IgD-negative memory B cell (primary cell): ENCODE results near the gene FCRL6. TPM values are rescaled to one million over a fixed set of nuclear protein-coding genes. Genes with fewer than 3 reads are reported as not detected.

ENCODE experiments used
- H3K27ac Mint-ChIP-seq, 3 donors: one replicate each; pipeline ENCODE4 v1.8.0; 2020 to 2022; ENCODE audit warnings: mild to moderate bottlenecking in 3 of 3, mixed read lengths in 3 of 3, moderate library complexity in 1 of 3
- H3K27me3 Mint-ChIP-seq: one replicate; pipeline ENCODE4 v1.8.0; 2021; ENCODE audit warnings: mixed read lengths
- H3K36me3 Mint-ChIP-seq: one replicate; pipeline ENCODE4 v1.8.0; 2020; ENCODE audit warnings: mild to moderate bottlenecking, mixed read lengths
- H3K4me1 Mint-ChIP-seq, 3 donors: one replicate each; pipeline ENCODE4 v1.8.0; 2020 to 2022; ENCODE audit warnings: mixed read lengths in 3 of 3, mild to moderate bottlenecking in 1 of 3
- H3K4me3 Mint-ChIP-seq, 4 donors: one replicate each; pipeline ENCODE4 v1.8.0; 2020 to 2022; ENCODE audit warnings: mild to moderate bottlenecking in 4 of 4, mixed read lengths in 4 of 4, moderate library complexity in 3 of 4
- H3K9me3 Mint-ChIP-seq, 3 donors: one replicate each; pipeline ENCODE4 v1.8.0; 2020 to 2021; ENCODE audit warnings: mixed read lengths in 3 of 3, mild to moderate bottlenecking in 1 of 3
- polyA plus RNA-seq: library from polyadenylated mRNA; unstranded; fragments of 300-500 nt; fragmentation: Illumina TruSeq; gene quantifications from one replicate; pipeline ENCODE4 v1.2.3, GENCODE V29; 2021

The FCRL6 gene
- polyA plus RNA-seq, 1 donor from 2014 or later, result 2.1 TPM

DNA sequence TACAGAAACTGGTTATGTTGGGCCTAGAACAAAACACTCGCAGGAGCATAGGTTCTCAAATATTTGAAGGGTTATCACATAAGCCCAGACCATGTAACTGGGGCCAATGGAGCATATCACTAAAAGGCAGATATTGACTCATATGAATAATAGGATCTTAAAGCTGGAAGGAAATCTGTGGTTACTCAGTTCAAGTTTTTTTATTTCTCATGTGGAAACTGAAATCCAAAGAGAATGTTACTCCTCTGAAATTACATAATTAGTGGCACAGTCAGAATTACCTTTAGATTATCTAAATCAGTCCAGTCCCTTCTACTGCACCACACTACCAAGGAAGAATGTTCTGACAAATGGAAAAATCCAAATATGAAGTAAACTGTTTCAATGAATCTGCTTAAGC, 36.6 kb downstream of the FCRL6 start:
- Mint-ChIP-seq H3K4me3 (no peak overlapping the region), H3K36me3 (no peaks in the 10 kb centered on the region), H3K9me3 (peaks cover 0 to 1% (median 0%) of the 10 kb centered on the region in 3 donors), H3K4me1 (peaks cover 0 to 7% (median 0%) of the 10 kb centered on the region in 3 donors), H3K27me3 (peaks cover 8% of the 10 kb centered on the region), H3K27ac (no peak overlapping the region)

GRCh38 chr1:159839116-159839849, 37.1 kb downstream of the FCRL6 start:
- Mint-ChIP-seq H3K4me3 (no peak overlapping the region), H3K4me1 (peaks cover 0 to 7% (median 0%) of the 10 kb centered on the region in 3 donors), H3K27me3 (peaks cover 7% of the 10 kb centered on the region), H3K9me3 (peaks cover 0 to 1% (median 0%) of the 10 kb centered on the region in 3 donors), H3K27ac (no peak overlapping the region), H3K36me3 (no peaks in the 10 kb centered on the region)

GRCh38 chr1:159841749-159842148, 39.6 kb downstream of the FCRL6 start:
- Mint-ChIP-seq H3K27ac (no peak overlapping the region), H3K4me3 (no peak overlapping the region), H3K27me3 (peaks cover 10% of the 10 kb centered on the region), H3K4me1 (peaks cover 0 to 6% (median 0%) of the 10 kb centered on the region in 3 donors), H3K9me3 (no peaks in the 10 kb centered on the region), H3K36me3 (peaks cover 1% of the 10 kb centered on the region)

GRCh38 chr1:159843459-159843858, 41.3 kb downstream of the FCRL6 start:
- Mint-ChIP-seq H3K9me3 (no peaks in the 10 kb centered on the region), H3K27me3 (peaks cover 10% of the 10 kb centered on the region), H3K4me3 (no peak overlapping the region), H3K27ac (no peak overlapping the region), H3K4me1 (peaks cover 0 to 6% (median 0%) of the 10 kb centered on the region in 3 donors), H3K36me3 (peaks cover 4% of the 10 kb centered on the region)

GRCh38 chr1:159845751-159846629, 43.8 kb downstream of the FCRL6 start:
- H3K27ac Mint-ChIP-seq, result no peak overlapping the region
- peaks cover 15% of the 10 kb centered on the region for H3K27me3 Mint-ChIP-seq
- H3K36me3 Mint-ChIP-seq, result peaks cover 4% of the 10 kb centered on the region
- H3K4me3 Mint-ChIP-seq, result no peak overlapping the region
- no peaks in the 10 kb centered on the region for H3K9me3 Mint-ChIP-seq
- H3K4me1 Mint-ChIP-seq, result no peaks in the 10 kb centered on the region

- Mint-ChIP-seq H3K9me3 (no peaks in the 10 kb centered on the region), H3K4me3 (no peak overlapping the region), H3K4me1 (no peaks in the 10 kb centered on the region), H3K27me3 (peaks cover 14% of the 10 kb centered on the region), H3K36me3 (peaks cover 4% of the 10 kb centered on the region), H3K27ac (peak overlapping the region in 1 of 3 donors; percentile 80)
These were observed 45.1 kb downstream of the FCRL6 start for GRCh38 chr1:159847231-159847630.

DNA sequence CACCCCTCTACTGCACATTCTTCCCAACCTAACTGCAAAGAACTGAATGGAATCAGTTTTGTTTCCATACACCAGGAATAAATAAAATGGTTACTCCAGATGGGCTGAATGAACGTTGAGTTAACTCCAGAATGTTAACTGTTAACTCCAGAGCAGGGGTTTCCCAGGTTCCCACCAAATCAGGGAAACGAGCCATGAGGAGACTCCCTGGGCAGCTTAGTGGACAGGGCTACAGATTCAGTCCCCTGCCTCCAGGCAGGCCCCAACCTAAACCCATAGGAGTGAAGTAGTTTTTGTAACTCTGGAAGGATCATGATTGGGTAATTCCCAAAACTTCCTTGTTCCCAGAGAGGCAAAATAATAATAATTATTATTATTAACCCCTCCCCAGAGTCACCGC, 46.2 kb downstream of the FCRL6 start:
- Mint-ChIP-seq H3K36me3 (peaks cover 4% of the 10 kb centered on the region), H3K27ac (no peak overlapping the region), H3K27me3 (peaks cover 11% of the 10 kb centered on the region), H3K4me3 (no peak overlapping the region), H3K4me1 (no peaks in the 10 kb centered on the region), H3K9me3 (no peaks in the 10 kb centered on the region)

DNA sequence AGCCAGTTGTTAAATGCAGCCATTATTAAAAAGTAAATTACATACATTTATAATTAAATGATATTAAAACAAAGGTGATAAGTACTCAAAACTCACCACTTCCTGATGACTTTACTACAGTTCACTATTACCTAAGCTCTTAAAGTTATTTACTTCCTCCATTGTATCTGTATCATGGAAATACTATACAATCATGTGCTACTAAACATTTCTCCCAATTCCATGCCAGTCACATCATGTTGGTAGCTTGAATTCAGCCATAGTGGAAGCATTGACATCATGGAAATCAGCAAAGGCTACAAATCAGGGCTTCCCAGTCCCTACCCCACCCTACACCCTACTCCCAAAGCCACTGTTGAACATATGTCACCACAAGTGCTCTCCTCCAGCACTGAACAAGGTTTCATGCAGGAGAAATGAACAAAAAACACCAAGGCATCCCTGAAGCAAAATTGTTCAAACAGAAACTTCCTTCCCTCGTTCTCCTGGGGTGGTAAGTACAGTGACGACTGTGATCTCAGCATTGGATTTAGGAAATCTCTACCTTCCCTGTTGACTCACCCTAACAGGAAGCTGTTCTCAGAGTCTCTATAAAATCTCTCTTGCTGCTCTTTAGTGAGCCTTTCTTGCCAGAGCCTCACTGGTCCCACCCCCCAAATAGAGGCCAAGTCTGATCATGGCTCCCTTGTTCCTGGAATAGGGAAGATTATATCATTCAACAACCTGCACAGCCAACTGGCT, 47.6 kb downstream of the FCRL6 start:
- Mint-ChIP-seq H3K36me3 (peaks cover 4% of the 10 kb centered on the region), H3K9me3 (no peaks in the 10 kb centered on the region), H3K27me3 (peaks cover 9% of the 10 kb centered on the region), H3K27ac (no peak overlapping the region), H3K4me1 (peaks cover 0 to 6% (median 5%) of the 10 kb centered on the region in 3 donors), H3K4me3 (no peak overlapping the region)

GRCh38 chr1:159851407-159851806, 49.2 kb downstream of the FCRL6 start:
- H3K4me1 Mint-ChIP-seq, result peaks cover 0 to 9% (median 6%) of the 10 kb centered on the region in 3 donors
- peaks cover 10% of the 10 kb centered on the region for H3K27me3 Mint-ChIP-seq
- no peak overlapping the region for H3K27ac Mint-ChIP-seq
- no peaks in the 10 kb centered on the region for H3K9me3 Mint-ChIP-seq
- H3K4me3 Mint-ChIP-seq, result no peak overlapping the region
- peaks cover 2% of the 10 kb centered on the region for H3K36me3 Mint-ChIP-seq

- Mint-ChIP-seq H3K27ac (no peak overlapping the region), H3K36me3 (no peaks in the 10 kb centered on the region), H3K27me3 (peaks cover 8% of the 10 kb centered on the region), H3K4me1 (peaks cover 0 to 9% (median 6%) of the 10 kb centered on the region in 3 donors), H3K9me3 (no peaks in the 10 kb centered on the region), H3K4me3 (peak overlapping the region; percentile 78 to 89 (median 82))
These were observed 51.4 kb downstream of the FCRL6 start for GRCh38 chr1:159853417-159854115.

GRCh38 chr1:159854116-159854692, 52.0 kb downstream of the FCRL6 start:
- Mint-ChIP-seq H3K27ac (no peak overlapping the region), H3K4me3 (peak overlapping the region; percentile 78 to 89 (median 82)), H3K4me1 (peaks cover 0 to 9% (median 6%) of the 10 kb centered on the region in 3 donors), H3K9me3 (no peaks in the 10 kb centered on the region), H3K27me3 (peaks cover 5% of the 10 kb centered on the region), H3K36me3 (no peaks in the 10 kb centered on the region)

- H3K4me1 Mint-ChIP-seq, result peaks cover 0 to 9% (median 6%) of the 10 kb centered on the region in 3 donors
- peak overlapping the region; percentile 54 to 95 (median 88) for H3K4me3 Mint-ChIP-seq
- H3K9me3 Mint-ChIP-seq, result no peaks in the 10 kb centered on the region
- H3K36me3 Mint-ChIP-seq, result no peaks in the 10 kb centered on the region
- peaks cover 3% of the 10 kb centered on the region for H3K27me3 Mint-ChIP-seq
- peak overlapping the region in 1 of 3 donors; percentile 64 for H3K27ac Mint-ChIP-seq
These were observed 52.6 kb downstream of the FCRL6 start for GRCh38 chr1:159854693-159855192.

GRCh38 chr1:159855709-159856108, 53.5 kb downstream of the FCRL6 start:
- Mint-ChIP-seq H3K27ac (no peak overlapping the region), H3K9me3 (no peaks in the 10 kb centered on the region), H3K4me1 (peaks cover 0 to 9% (median 6%) of the 10 kb centered on the region in 3 donors), H3K36me3 (no peaks in the 10 kb centered on the region), H3K27me3 (peaks cover 2% of the 10 kb centered on the region), H3K4me3 (peak overlapping the region in 1 of 4 donors; percentile 88)

DNA sequence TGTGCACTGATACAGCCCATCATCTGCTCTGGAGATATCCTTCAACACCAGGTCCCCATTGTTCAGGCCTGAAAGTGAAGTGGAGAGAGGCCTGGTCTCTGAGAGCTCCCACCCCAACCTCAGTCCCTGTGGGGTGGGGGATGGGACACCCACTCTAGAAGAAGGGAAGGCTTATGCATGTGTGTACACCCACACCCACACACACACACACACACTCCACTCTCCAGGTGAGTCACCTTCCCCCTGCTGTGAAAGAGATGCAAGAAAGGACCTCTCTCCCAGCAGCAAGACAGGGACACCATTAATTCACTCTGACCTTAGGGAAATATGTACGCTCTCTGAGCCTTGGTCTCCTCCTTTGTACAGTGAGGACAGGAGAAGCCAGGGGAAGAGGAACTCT, 54.4 kb downstream of the FCRL6 start:
- H3K4me3 Mint-ChIP-seq, result peak overlapping the region in 1 of 4 donors; percentile 65
- no peak overlapping the region for H3K27ac Mint-ChIP-seq
- no peaks in the 10 kb centered on the region for H3K36me3 Mint-ChIP-seq
- H3K4me1 Mint-ChIP-seq, result peaks cover 0 to 9% (median 6%) of the 10 kb centered on the region in 3 donors
- H3K9me3 Mint-ChIP-seq, result no peaks in the 10 kb centered on the region
- peaks cover 2% of the 10 kb centered on the region for H3K27me3 Mint-ChIP-seq
